ENCODE measurements around the gene MBNL1. TPM values are rescaled to one million over a fixed set of nuclear protein-coding genes. Genes with fewer than 3 reads are reported as not detected.

MBNL1 gene
- total and polyA plus RNA-seq, 4 donors, result 17.1 to 110 (median 62.3) TPM

- TF ChIP-seq, protein P1, sequence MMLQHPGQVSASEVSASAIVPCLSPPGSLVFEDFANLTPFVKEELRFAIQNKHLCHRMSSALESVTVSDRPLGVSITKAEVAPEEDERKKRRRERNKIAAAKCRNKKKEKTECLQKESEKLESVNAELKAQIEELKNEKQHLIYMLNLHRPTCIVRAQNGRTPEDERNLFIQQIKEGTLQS (IDR thresholded peaks at IDR 0.05), result no peak
- no peak for TF ChIP-seq JUND (IDR thresholded peaks at IDR 0.05)
- TF ChIP-seq EGR1 (IDR thresholded peaks at IDR 0.05; ENCODE audit: low read depth in 2 of 2), result no peak
- TF ChIP-seq CTCF (IDR thresholded peaks at IDR 0.05; ENCODE audit: low read depth, low read length, missing input control), result no peak
- no peak for TF ChIP-seq TAF1 (conservative IDR thresholded peaks at IDR 0.05)
- TF ChIP-seq FOXA1 (IDR thresholded peaks at IDR 0.05), result no peak
- peak; percentile 22 for TF ChIP-seq SP1 (IDR thresholded peaks at IDR 0.05)
Measured at GRCh38 chr3:152322756-152323155, 54.0 kb downstream of the MBNL1 start (continued).

DNA sequence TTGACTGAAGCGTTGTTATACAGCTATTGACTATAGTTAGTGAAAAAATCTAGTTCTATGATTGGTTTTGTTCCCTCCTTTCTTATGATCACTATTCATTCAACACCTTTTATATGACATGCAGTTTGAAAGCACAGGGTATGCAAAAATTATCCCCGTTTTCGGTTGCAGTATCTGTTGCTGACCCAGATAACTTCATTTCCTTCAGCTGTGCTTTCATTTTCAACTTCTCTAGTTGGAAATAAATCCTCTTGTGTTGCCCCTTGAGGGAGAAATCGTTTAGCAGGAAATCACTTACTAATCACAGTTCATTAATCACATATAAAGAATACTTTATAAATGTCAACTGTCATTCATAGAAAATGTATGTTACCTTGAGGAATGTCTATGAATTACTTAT lies 55.1 kb downstream of the MBNL1 start:
- DNase-seq (ENCODE audit: low spot score), result no peak
- H3K4me3 ChIP-seq (ENCODE audit: low read depth in 1 of 3, low read length in 3 of 3), result no peak overlapping the region
- peak overlapping the region; percentile 14 to 55 for H3K27ac ChIP-seq (ENCODE audit: low read depth in 1 of 2, low read length in 2 of 2)
- H3K27me3 ChIP-seq (ENCODE audit: control insufficient read depth in 4 of 4, insufficient read depth in 4 of 4, low read length in 3 of 4), result no peaks in the 10 kb centered on the region
- H3K36me3 ChIP-seq (ENCODE audit: control insufficient read depth in 4 of 4, insufficient read depth in 3 of 4, low read depth in 1 of 4, low read length in 3 of 4), result no peaks in the 10 kb centered on the region
- TF ChIP-seq JUND (IDR thresholded peaks at IDR 0.05) (no peak), HNF4G (IDR thresholded peaks at IDR 0.05) (no peak), HNF4A (conservative IDR thresholded peaks at IDR 0.05) (no peak), NR2F2 (IDR thresholded peaks at IDR 0.05) (no peak), TAF1 (conservative IDR thresholded peaks at IDR 0.05) (no peak), SP1 (IDR thresholded peaks at IDR 0.05) (no peak), RAD21 (IDR thresholded peaks at IDR 0.05) (no peak), RXRA (IDR thresholded peaks at IDR 0.05) (no peak), FOXA1 (IDR thresholded peaks at IDR 0.05) (no peak), GABPA (IDR thresholded peaks at IDR 0.05 in 1 of 2, conservative IDR thresholded peaks at IDR 0.05 in 1 of 2) (no peak), FOXA2 (IDR thresholded peaks at IDR 0.05) (no peak), EGR1 (IDR thresholded peaks at IDR 0.05; ENCODE audit: low read depth in 2 of 2) (no peak), YY1 (IDR thresholded peaks at IDR 0.05) (no peak), CTCF (IDR thresholded peaks at IDR 0.05; ENCODE audit: low read depth, low read length, missing input control) (no peak)
- TF ChIP-seq, protein P2, sequence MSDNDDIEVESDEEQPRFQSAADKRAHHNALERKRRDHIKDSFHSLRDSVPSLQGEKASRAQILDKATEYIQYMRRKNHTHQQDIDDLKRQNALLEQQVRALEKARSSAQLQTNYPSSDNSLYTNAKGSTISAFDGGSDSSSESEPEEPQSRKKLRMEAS (IDR thresholded peaks at IDR 0.05), result no peak
- TF ChIP-seq, protein P3, sequence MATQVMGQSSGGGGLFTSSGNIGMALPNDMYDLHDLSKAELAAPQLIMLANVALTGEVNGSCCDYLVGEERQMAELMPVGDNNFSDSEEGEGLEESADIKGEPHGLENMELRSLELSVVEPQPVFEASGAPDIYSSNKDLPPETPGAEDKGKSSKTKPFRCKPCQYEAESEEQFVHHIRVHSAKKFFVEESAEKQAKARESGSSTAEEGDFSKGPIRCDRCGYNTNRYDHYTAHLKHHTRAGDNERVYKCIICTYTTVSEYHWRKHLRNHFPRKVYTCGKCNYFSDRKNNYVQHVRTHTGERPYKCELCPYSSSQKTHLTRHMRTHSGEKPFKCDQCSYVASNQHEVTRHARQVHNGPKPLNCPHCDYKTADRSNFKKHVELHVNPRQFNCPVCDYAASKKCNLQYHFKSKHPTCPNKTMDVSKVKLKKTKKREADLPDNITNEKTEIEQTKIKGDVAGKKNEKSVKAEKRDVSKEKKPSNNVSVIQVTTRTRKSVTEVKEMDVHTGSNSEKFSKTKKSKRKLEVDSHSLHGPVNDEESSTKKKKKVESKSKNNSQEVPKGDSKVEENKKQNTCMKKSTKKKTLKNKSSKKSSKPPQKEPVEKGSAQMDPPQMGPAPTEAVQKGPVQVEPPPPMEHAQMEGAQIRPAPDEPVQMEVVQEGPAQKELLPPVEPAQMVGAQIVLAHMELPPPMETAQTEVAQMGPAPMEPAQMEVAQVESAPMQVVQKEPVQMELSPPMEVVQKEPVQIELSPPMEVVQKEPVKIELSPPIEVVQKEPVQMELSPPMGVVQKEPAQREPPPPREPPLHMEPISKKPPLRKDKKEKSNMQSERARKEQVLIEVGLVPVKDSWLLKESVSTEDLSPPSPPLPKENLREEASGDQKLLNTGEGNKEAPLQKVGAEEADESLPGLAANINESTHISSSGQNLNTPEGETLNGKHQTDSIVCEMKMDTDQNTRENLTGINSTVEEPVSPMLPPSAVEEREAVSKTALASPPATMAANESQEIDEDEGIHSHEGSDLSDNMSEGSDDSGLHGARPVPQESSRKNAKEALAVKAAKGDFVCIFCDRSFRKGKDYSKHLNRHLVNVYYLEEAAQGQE (IDR thresholded peaks at IDR 0.05), result no peak
- TF ChIP-seq, protein P4, sequence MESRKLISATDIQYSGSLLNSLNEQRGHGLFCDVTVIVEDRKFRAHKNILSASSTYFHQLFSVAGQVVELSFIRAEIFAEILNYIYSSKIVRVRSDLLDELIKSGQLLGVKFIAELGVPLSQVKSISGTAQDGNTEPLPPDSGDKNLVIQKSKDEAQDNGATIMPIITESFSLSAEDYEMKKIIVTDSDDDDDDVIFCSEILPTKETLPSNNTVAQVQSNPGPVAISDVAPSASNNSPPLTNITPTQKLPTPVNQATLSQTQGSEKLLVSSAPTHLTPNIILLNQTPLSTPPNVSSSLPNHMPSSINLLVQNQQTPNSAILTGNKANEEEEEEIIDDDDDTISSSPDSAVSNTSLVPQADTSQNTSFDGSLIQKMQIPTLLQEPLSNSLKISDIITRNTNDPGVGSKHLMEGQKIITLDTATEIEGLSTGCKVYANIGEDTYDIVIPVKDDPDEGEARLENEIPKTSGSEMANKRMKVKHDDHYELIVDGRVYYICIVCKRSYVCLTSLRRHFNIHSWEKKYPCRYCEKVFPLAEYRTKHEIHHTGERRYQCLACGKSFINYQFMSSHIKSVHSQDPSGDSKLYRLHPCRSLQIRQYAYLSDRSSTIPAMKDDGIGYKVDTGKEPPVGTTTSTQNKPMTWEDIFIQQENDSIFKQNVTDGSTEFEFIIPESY (IDR thresholded peaks at IDR 0.05), result no peak
- TF ChIP-seq, protein P1 (IDR thresholded peaks at IDR 0.05), result no peak
- H3K9me3 ChIP-seq (ENCODE audit: control insufficient read depth in 4 of 4, low read length in 3 of 4), result no peaks in the 10 kb centered on the region
- 47% methylated on average over 4 of the region's 4 CpGs for whole genome bisulfite sequencing
- H3K4me1 ChIP-seq (ENCODE audit: control insufficient read depth in 4 of 4, insufficient read depth in 4 of 4, low read length in 3 of 4), result peaks cover 4 to 38% (median 18%) of the 10 kb centered on the region in 4 donors
- no peak overlapping the region for H3K9ac ChIP-seq (ENCODE audit: low read depth in 1 of 2, low read length in 2 of 2)

All from liver (tissue), 9 donors.